HepG2 (cell line): ENCODE data around the gene POP5. TPM values are rescaled to one million over a fixed set of nuclear protein-coding genes. Genes with fewer than 3 reads are reported as not detected.
"Not testable (repeated sequence)": the region's sequence is repeated elsewhere in the genome, so short reads cannot be mapped to it uniquely, and the experiment has no call there.

ENCODE experiments used
- ATAC-seq: fragments of 200-7000 bp; cut with Tn5 transposase; 3 replicates; pipeline ENCODE4 v1.9.1; 2020; ENCODE audit warnings: mild to moderate bottlenecking, moderate library complexity
- BruUV-seq: library from RNA; stranded (reverse); fragments of 400-500 nt; replicated peaks from 2 replicates; lab custom pipeline; 2021; lab: Mats Ljungman, UMichigan
- CTCF ChIA-PET: fragments of 300-600 bp; formaldehyde crosslinking; extraction: SDS; loops from one replicate; lab custom pipeline; 2021; ENCODE audit warnings: low total read pairs, inconsistent platforms, low intra/inter-chr PET ratio; lab: Yijun Ruan, JAX
- POLR2A ChIA-PET: fragments of 350-600 bp; sonication (Branson Sonifier 250); formaldehyde crosslinking; loops from one replicate; lab custom pipeline; 2020; ENCODE audit warnings: antibody characterized with exemption, inconsistent platforms; lab: Yijun Ruan, JAX
- DNase-seq: peaks from one replicate; pipeline ENCODE4 v3.0.0-alpha.2; 2015; ENCODE audit warnings: low spot score
- FAIRE-seq: peaks from 3 replicates; lab custom pipeline; 2011; peaks lifted over from hg19 to GRCh38; lab: Jason Lieb, UNC
- H2AFZ ChIP-seq: one replicate; pipeline ENCODE4 v1.6.1; 2011; ENCODE audit warnings: low read length, inconsistent platforms
- H3K27ac ChIP-seq: fragments of 300-600 bp; 3 replicates; pipeline ENCODE4 v1.8.0; 2011; ENCODE audit warnings: mixed run types, mild to moderate bottlenecking, mixed read lengths, low read length, inconsistent platforms; ENCODE audit not compliant: insufficient read depth; ENCODE audit errors: extremely low read length
- H3K27me3 ChIP-seq, 2 experiments: fragments of 200-600 bp in 1 of 2; 2 replicates in 1 of 2; 3 replicates in 1 of 2; pipeline versions ENCODE4 v1.6.0 to v1.8.0; 2011; ENCODE audit warnings: low read length in 2 of 2, mild to moderate bottlenecking in 2 of 2, moderate library complexity in 2 of 2, inconsistent platforms in 1 of 2; ENCODE audit not compliant: insufficient read depth in 2 of 2, control insufficient read depth in 1 of 2
- H3K36me3 ChIP-seq, 2 experiments: fragments of 200-600 bp in 1 of 2; replicated peaks in 1 of 2; 2 replicates in 1 of 2; 3 replicates in 1 of 2; pipeline versions ENCODE4 v1.5.1 to v1.8.0; 2011; ENCODE audit warnings: low read length in 2 of 2, inconsistent platforms in 1 of 2; ENCODE audit not compliant: insufficient read depth in 2 of 2, control insufficient read depth in 1 of 2
- H3K4me1 ChIP-seq: 2 replicates; pipeline ENCODE4 v1.5.1; 2012; ENCODE audit warnings: low read length, inconsistent platforms; ENCODE audit not compliant: insufficient read depth
- H3K4me2 ChIP-seq: 2 replicates; pipeline ENCODE4 v1.6.0; 2011; ENCODE audit warnings: low read depth, low read length, inconsistent platforms
- H3K4me3 ChIP-seq, 3 experiments: fragments of 200-600 bp in 1 of 3; sonication (generic), shearing (Covaris generic) in 1 of 3; replicated peaks in 1 of 3; 2 replicates each; pipeline ENCODE4 v1.5.1; 2011 to 2016; ENCODE audit warnings: low read length in 3 of 3, inconsistent platforms in 2 of 3, low read depth in 2 of 3, mild to moderate bottlenecking in 2 of 3, control low read depth in 1 of 3, mixed read lengths in 1 of 3; ENCODE audit not compliant: insufficient read depth in 1 of 3
- H3K79me2 ChIP-seq: one replicate; pipeline ENCODE4 v1.6.1; 2011; ENCODE audit warnings: low read length, inconsistent platforms; ENCODE audit not compliant: insufficient read depth
- H3K9ac ChIP-seq: 2 replicates; pipeline ENCODE4 v1.6.0; 2011; ENCODE audit warnings: mild to moderate bottlenecking, low read depth, low read length, inconsistent platforms; ENCODE audit not compliant: insufficient read depth
- H3K9me3 ChIP-seq: 2 replicates; pipeline ENCODE4 v1.5.1; 2012; ENCODE audit warnings: mild to moderate bottlenecking, low read length
- H4K20me1 ChIP-seq: 2 replicates; pipeline ENCODE4 v1.6.0; 2011; ENCODE audit warnings: inconsistent platforms, mild to moderate bottlenecking, low read length, moderate library complexity; ENCODE audit not compliant: insufficient read depth
- UBTF ChIP-seq: sonication (generic); formaldehyde crosslinking; IDR thresholded peaks from 2 replicates; pipeline ENCODE4 v1.4.0; 2020; ENCODE audit warnings: mild to moderate bottlenecking, missing genetic modification reagents
- ZNF574 ChIP-seq: sonication (generic); formaldehyde crosslinking; IDR thresholded peaks from 2 replicates; pipeline ENCODE4 v1.4.0; 2020; ENCODE audit warnings: missing genetic modification reagents
- ZNF710 ChIP-seq: sonication (generic); formaldehyde crosslinking; IDR thresholded peaks from 2 replicates; pipeline ENCODE4 v1.5.0; 2020; ENCODE audit warnings: mild to moderate bottlenecking, missing genetic modification reagents, borderline replicate concordance
- ZNF83 ChIP-seq: sonication (generic); formaldehyde crosslinking; IDR thresholded peaks from 2 replicates; pipeline ENCODE4 v1.4.0; 2020; ENCODE audit warnings: missing genetic modification reagents, mild to moderate bottlenecking, borderline replicate concordance
- WGBS: methylation state at CpG from one replicate; pipeline ENCODE4 v1.1.6; 2017; ENCODE audit warnings: low lambda C conversion rate; 5-methylcytosine and 5-hydroxymethylcytosine counted together
- in situ Hi-C: cut with HindIII; loops from 2 replicates; pipeline ENCODE4 v1.10.0; 2017; ENCODE audit warnings: low pct_unique_long_range_greater_than_20kb; ENCODE audit not compliant: extremely low pct_ligation_motif_present
- intact Hi-C: fragments of 100-400 bp; cut with micrococcal nuclease; formaldehyde crosslinking; loops from one replicate; pipeline ENCODE4 v1.10.0; 2022; ENCODE audit not compliant: unreplicated experiment
- polyA plus RNA-seq, 8 experiments: library from polyadenylated mRNA; depleted of rRNA in 3 of 8; stranded (reverse) in 7 of 8; unstranded in 1 of 8; fragments of >200 nt; fragmentation: Illumina TruSeq in 4 of 8; extraction: Trizol in 4 of 8; gene quantifications; 2 replicates each; pipeline versions ENCODE4 v1.2.1 to v1.2.3, GENCODE V29; 2011 to 2016; ENCODE audit warnings: low read depth in 4 of 8, missing spikeins in 1 of 8, mixed read lengths in 1 of 8; ENCODE audit not compliant: insufficient read depth in 1 of 8
- total RNA-seq, 5 experiments: library from RNA; depleted of rRNA; stranded (reverse); fragments of >200 nt; fragmentation: Illumina TruSeq; extraction: Trizol; gene quantifications; 2 replicates each; pipeline ENCODE4 v1.2.3, GENCODE V29; 2016; ENCODE audit warnings: low read depth in 1 of 5
- TF ChIP-seq, protein P1 (sequence below): sonication (generic); formaldehyde crosslinking; IDR thresholded peaks from 2 replicates; pipeline ENCODE4 v1.8.0; 2022; ENCODE audit warnings: mild to moderate bottlenecking, missing genetic modification reagents; ENCODE audit not compliant: insufficient replicate concordance

The POP5 gene
- total and polyA plus RNA-seq, 2 of the 13 experiments (the other 11 are each of a cell fraction or from before 2014, with no cell fraction given): 45.6 to 61.3 TPM

- FAIRE-seq, H3K9me3 ChIP-seq, BruUV-seq, H2AFZ ChIP-seq, H4K20me1 ChIP-seq, H3K4me2 ChIP-seq, ATAC-seq, DNase-seq, H3K4me3 ChIP-seq, POLR2A ChIA-PET, H3K36me3 ChIP-seq, in situ Hi-C loops, H3K4me1 ChIP-seq, H3K79me2 ChIP-seq, H3K9ac ChIP-seq, H3K27ac ChIP-seq, intact Hi-C loops, CTCF ChIA-PET: not testable (repeated sequence)
- WGBS: 30% methylated on average over 3 of the region's 3 CpGs
- H3K27me3 ChIP-seq: peaks cover 4 to 26% of the 10 kb centered on the region in 2 experiments; a peak in 3 of 5 replicates
These were observed 36.0 kb upstream of the POP5 start for GRCh38 chr12:120617193-120617592.

- FAIRE-seq (no peak), ATAC-seq (no peak), DNase-seq (no peak)
- ChIA-PET POLR2A (no interaction called here), CTCF (no interaction called here)
- Histone ChIP-seq H3K27me3 (peaks cover 4 to 18% of the 10 kb centered on the region in 2 experiments; a peak in 3 of 5 replicates), H2AFZ (no peak overlapping the region), H3K4me2 (no peak overlapping the region), H3K27ac (no peak overlapping the region), H3K4me1 (no peaks in the 10 kb centered on the region), H3K4me3 (no peak overlapping the region), H4K20me1 (no peaks in the 10 kb centered on the region), H3K79me2 (no peaks in the 10 kb centered on the region), H3K36me3 (no peaks in the 10 kb centered on the region), H3K9ac (no peak overlapping the region), H3K9me3 (no peaks in the 10 kb centered on the region)
- in situ Hi-C loops (no loop called here), intact Hi-C loops (no loop called here)
- BruUV-seq: no TSS peak
- TF ChIP-seq UBTF (no peak), ZNF83 (CRISPR knock-in tag) (no peak), ZNF574 (no peak), ZNF710 (CRISPR knock-in tag) (no peak)
- TF ChIP-seq, protein P1, sequence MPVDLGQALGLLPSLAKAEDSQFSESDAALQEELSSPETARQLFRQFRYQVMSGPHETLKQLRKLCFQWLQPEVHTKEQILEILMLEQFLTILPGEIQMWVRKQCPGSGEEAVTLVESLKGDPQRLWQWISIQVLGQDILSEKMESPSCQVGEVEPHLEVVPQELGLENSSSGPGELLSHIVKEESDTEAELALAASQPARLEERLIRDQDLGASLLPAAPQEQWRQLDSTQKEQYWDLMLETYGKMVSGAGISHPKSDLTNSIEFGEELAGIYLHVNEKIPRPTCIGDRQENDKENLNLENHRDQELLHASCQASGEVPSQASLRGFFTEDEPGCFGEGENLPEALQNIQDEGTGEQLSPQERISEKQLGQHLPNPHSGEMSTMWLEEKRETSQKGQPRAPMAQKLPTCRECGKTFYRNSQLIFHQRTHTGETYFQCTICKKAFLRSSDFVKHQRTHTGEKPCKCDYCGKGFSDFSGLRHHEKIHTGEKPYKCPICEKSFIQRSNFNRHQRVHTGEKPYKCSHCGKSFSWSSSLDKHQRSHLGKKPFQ (CRISPR knock-in tag): no peak
These were observed 33.6 kb upstream of the POP5 start for GRCh38 chr12:120614848-120615247.
